Measurements from ENCODE around the gene ZNF865.

ZNF865 gene

GRCh38 chr19:55663846-55664536 lies 58.5 kb downstream of the ZNF865 start:
- no peak for DNase-seq

- no peak for DNase-seq
These were observed 61.0 kb downstream of the ZNF865 start for GRCh38 chr19:55666343-55667005.
